Measurements from ENCODE around the gene DCLK1.

DNA sequence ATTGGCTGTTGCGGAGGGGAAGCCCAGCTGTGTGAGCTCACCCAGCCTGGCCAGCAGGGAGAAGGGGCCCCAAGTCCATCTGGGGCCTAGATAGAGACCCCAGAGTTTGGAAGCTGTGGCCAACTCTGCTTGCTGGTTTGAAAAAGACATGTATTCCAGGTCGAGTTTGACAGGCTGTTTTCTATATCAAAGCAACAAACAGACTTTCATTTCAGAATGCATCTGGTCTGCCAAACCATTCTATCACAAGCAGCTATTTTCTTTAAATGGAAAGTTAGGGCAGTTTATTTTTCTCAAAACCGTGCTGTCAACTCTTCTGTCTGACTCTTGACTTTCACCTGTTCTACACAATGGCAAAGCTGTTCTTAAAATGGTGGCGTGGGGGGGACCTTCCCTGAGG, 185.8 kb downstream of the DCLK1 start:
- TF ChIP-seq, protein P1, sequence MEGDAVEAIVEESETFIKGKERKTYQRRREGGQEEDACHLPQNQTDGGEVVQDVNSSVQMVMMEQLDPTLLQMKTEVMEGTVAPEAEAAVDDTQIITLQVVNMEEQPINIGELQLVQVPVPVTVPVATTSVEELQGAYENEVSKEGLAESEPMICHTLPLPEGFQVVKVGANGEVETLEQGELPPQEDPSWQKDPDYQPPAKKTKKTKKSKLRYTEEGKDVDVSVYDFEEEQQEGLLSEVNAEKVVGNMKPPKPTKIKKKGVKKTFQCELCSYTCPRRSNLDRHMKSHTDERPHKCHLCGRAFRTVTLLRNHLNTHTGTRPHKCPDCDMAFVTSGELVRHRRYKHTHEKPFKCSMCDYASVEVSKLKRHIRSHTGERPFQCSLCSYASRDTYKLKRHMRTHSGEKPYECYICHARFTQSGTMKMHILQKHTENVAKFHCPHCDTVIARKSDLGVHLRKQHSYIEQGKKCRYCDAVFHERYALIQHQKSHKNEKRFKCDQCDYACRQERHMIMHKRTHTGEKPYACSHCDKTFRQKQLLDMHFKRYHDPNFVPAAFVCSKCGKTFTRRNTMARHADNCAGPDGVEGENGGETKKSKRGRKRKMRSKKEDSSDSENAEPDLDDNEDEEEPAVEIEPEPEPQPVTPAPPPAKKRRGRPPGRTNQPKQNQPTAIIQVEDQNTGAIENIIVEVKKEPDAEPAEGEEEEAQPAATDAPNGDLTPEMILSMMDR (conservative IDR thresholded peaks at IDR 0.05) = no peak
- TF ChIP-seq EZH2 (IDR thresholded peaks at IDR 0.05; ENCODE audit: low read depth) = no peak
